ENCODE measurements around the gene MAPK8IP3. TPM values are rescaled to one million over a fixed set of nuclear protein-coding genes. Genes with fewer than 3 reads are reported as not detected.
"Not testable (repeated sequence)": the region's sequence is repeated elsewhere in the genome, so short reads cannot be mapped to it uniquely, and the experiment has no call there.

The MAPK8IP3 gene
- total RNA-seq, 1 experiment from 2014 or later, result 41.1 TPM

GRCh38 chr16:1700246-1700645, 5.7 kb upstream of the MAPK8IP3 start:
- H4K20me1 ChIP-seq (ENCODE audit: low read length), result no peaks in the 10 kb centered on the region
- CTCF ChIA-PET, result no interaction called here
- no TSS peak for BruUV-seq (replicated peaks)
- H3K36me3 ChIP-seq (ENCODE audit: low read depth, low read length), result peaks cover 38% of the 10 kb centered on the region
- TF ChIP-seq EZH2 (IDR thresholded peaks at IDR 0.05; ENCODE audit: low read length, unreplicated experiment), result no peak
- TF ChIP-seq CTCF (conservative IDR thresholded peaks at IDR 0.05; ENCODE audit: low read depth, low read length), result no peak
- TF ChIP-seq EZH2phosphoT487 (IDR thresholded peaks at IDR 0.05; ENCODE audit: borderline replicate concordance, low read length), result no peak
- H3K4me1 ChIP-seq (ENCODE audit: insufficient read depth, low read length), result peaks cover 9% of the 10 kb centered on the region; the same call in 1 of the 2 replicates
- H2AFZ ChIP-seq (ENCODE audit: low read length), result no peak overlapping the region
- intact Hi-C loops (cut with micrococcal nuclease), result no loop called here
- no peak overlapping the region for H3K4me2 ChIP-seq (ENCODE audit: low read length)
- H3K9me2 ChIP-seq (replicated peaks; ENCODE audit: low read length), result no peaks in the 10 kb centered on the region
- no peaks in the 10 kb centered on the region for H3K9me3 ChIP-seq (ENCODE audit: low read length)
- H3K79me2 ChIP-seq (ENCODE audit: low read length), result peaks cover 16% of the 10 kb centered on the region; the same call in 1 of the 2 replicates
- POLR2A ChIA-PET (ENCODE audit: unreplicated experiment), result no interaction called here
- ATAC-seq (no peak), DNase-seq (no peak)
- peaks cover 2% of the 10 kb centered on the region for H3F3A ChIP-seq (ENCODE audit: low read length, unreplicated experiment)
- no peak overlapping the region for H3K9ac ChIP-seq (ENCODE audit: low read length)
- H3K4me3 ChIP-seq (ENCODE audit: low read length), result no peak overlapping the region
- H3K27me3 ChIP-seq (ENCODE audit: low read length), result no peaks in the 10 kb centered on the region
- no peak overlapping the region for H3K27ac ChIP-seq (ENCODE audit: low read length)

- H3K4me1 ChIP-seq (ENCODE audit: insufficient read depth, low read length), result peaks cover 8% of the 10 kb centered on the region; the same call in 1 of the 2 replicates
- DNase-seq (no peak), ATAC-seq (no peak)
- H3K79me2 ChIP-seq (ENCODE audit: low read length), result peaks cover 12% of the 10 kb centered on the region
- no peak overlapping the region for H3K4me2 ChIP-seq (ENCODE audit: low read length)
- no TSS peak for BruUV-seq (replicated peaks)
- ChIA-PET POLR2A (ENCODE audit: unreplicated experiment) (no interaction called here), CTCF (interaction anchor here (0.5 to 0.9 kb wide), 2 partner anchors 22 to 200 kb away, joined by 3 read pairs; no protein-coding TSS in a partner anchor)
- no peak overlapping the region for H2AFZ ChIP-seq (ENCODE audit: low read length)
- TF ChIP-seq EZH2 (IDR thresholded peaks at IDR 0.05; ENCODE audit: low read length, unreplicated experiment), result no peak
- TF ChIP-seq CTCF (conservative IDR thresholded peaks at IDR 0.05; ENCODE audit: low read depth, low read length), result no peak
- TF ChIP-seq EZH2phosphoT487 (IDR thresholded peaks at IDR 0.05; ENCODE audit: borderline replicate concordance, low read length), result no peak
- H3K27ac ChIP-seq (ENCODE audit: low read length), result no peak overlapping the region
- H3K27me3 ChIP-seq (ENCODE audit: low read length), result no peaks in the 10 kb centered on the region
- no peaks in the 10 kb centered on the region for H3K9me3 ChIP-seq (ENCODE audit: low read length)
- no peak overlapping the region for H3K4me3 ChIP-seq (ENCODE audit: low read length)
- H3F3A ChIP-seq (ENCODE audit: low read length, unreplicated experiment), result peaks cover 2% of the 10 kb centered on the region
- intact Hi-C loops (cut with micrococcal nuclease), result no loop called here
- H3K9me2 ChIP-seq (replicated peaks; ENCODE audit: low read length), result no peaks in the 10 kb centered on the region
- H3K36me3 ChIP-seq (ENCODE audit: low read depth, low read length), result peaks cover 34% of the 10 kb centered on the region
- H4K20me1 ChIP-seq (ENCODE audit: low read length), result no peaks in the 10 kb centered on the region
- no peak overlapping the region for H3K9ac ChIP-seq (ENCODE audit: low read length)
Measured at GRCh38 chr16:1701216-1701878, 4.6 kb upstream of the MAPK8IP3 start.

GRCh38 chr16:1705324-1705687, 689 bp upstream of the MAPK8IP3 start:
- not testable (repeated sequence) for H3K36me3 ChIP-seq (ENCODE audit: low read depth, low read length); H3K9me2 ChIP-seq (replicated peaks; ENCODE audit: low read length); H3F3A ChIP-seq (ENCODE audit: low read length, unreplicated experiment); H3K9me3 ChIP-seq (ENCODE audit: low read length); H3K27me3 ChIP-seq (ENCODE audit: low read length)
- H3K4me2 ChIP-seq (ENCODE audit: low read length), result peak overlapping the region; percentile 91
- intact Hi-C loops (cut with micrococcal nuclease), result loop anchor here (2.0 to 5.0 kb wide), 2 partner anchors 27 to 93 kb away; partner anchors contain the start of genes CRAMP1, IFT140 and JPT2
- peak overlapping the region; percentile 96 for H3K4me3 ChIP-seq (ENCODE audit: low read length)
- peak overlapping the region; percentile 90 for H3K9ac ChIP-seq (ENCODE audit: low read length)
- ChIA-PET POLR2A (ENCODE audit: unreplicated experiment) (interaction anchor here (1.0 to 1.5 kb wide), 2 partner anchors 16 to 27 kb away, joined by 3 to 5 read pairs; partner anchors contain the start of gene JPT2), CTCF (interaction anchor here (0.6 to 1.4 kb wide), 7 partner anchors 8 to 284 kb away, joined by 3 to 8 read pairs (median 7); partner anchors contain the start of gene SPSB3)
- peak overlapping the region; percentile 76 for H2AFZ ChIP-seq (ENCODE audit: low read length)
- TSS peak; percentile 63 for BruUV-seq (replicated peaks)
- DNase-seq, result peak; percentile 17
- H3K79me2 ChIP-seq (ENCODE audit: low read length), result peaks cover 41% of the 10 kb centered on the region
- H3K4me1 ChIP-seq (ENCODE audit: insufficient read depth, low read length), result peaks cover 27% of the 10 kb centered on the region
- peak overlapping the region; percentile 87 for H3K27ac ChIP-seq (ENCODE audit: low read length)
- ATAC-seq, result peak; percentile 2
- H4K20me1 ChIP-seq (ENCODE audit: low read length), result peaks cover 17% of the 10 kb centered on the region
